Astrocyte of the cerebellum (primary cell): ENCODE measurements around the gene GRIN2A.

ENCODE experiments used
- DNase-seq: peaks from one replicate; pipeline ENCODE4 v3.0.0-alpha.2; 2011; ENCODE audit warnings: low read depth
- H3K4me3 ChIP-seq: 2 replicates; pipeline ENCODE4 v1.5.1; 2011; ENCODE audit warnings: mild to moderate bottlenecking, low read depth, low read length, moderate library complexity
- CTCF ChIP-seq: IDR thresholded peaks from 2 replicates; pipeline ENCODE4 v1.5.1; 2012; ENCODE audit warnings: low read length, low read depth, moderate library complexity, mild to moderate bottlenecking; ENCODE audit errors: missing control alignments
- in situ Hi-C: cut with HindIII; loops from 2 replicates; pipeline ENCODE4 v1.10.0; 2017; ENCODE audit warnings: low sequenced_read_pairs

Gene GRIN2A

GRCh38 chr16:9860876-9861275 lies 321.4 kb downstream of the GRIN2A start:
- no peak for TF ChIP-seq CTCF
- no peak for DNase-seq
- no peak overlapping the region for H3K4me3 ChIP-seq
- in situ Hi-C loops = no loop called here

DNA sequence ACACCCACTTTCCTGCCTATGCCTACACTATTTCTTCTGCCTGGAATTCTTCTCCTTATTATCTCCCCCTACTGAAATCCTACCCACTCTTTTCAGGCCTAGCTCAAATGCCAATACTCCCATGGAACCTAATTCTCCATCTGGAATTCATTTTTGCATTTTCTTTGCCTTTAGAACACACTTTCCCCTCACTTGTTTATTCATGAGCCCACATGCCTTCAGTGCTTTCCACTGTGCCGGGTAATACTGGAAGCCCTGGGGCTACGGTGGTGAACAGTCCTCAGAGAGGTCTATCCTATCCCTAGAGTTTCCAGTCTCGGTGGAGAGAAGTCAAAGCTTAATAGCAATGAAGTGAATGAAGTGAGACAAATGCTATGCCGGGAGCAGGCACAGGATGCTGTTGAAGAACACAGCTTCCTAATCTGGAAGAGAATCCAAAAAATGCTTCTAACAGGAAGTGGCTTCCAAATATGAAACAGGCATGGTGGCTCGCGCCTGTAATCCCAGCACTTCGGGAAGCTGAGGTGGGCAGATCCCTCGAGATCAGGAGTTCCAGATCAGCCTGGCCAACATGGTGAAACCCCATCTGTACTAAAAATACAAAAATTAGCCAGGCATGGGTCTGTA lies 322.4 kb downstream of the GRIN2A start:
- H3K4me3 ChIP-seq = no peak overlapping the region
- in situ Hi-C loops = no loop called here
- DNase-seq = no peak
- TF ChIP-seq CTCF = no peak

DNA sequence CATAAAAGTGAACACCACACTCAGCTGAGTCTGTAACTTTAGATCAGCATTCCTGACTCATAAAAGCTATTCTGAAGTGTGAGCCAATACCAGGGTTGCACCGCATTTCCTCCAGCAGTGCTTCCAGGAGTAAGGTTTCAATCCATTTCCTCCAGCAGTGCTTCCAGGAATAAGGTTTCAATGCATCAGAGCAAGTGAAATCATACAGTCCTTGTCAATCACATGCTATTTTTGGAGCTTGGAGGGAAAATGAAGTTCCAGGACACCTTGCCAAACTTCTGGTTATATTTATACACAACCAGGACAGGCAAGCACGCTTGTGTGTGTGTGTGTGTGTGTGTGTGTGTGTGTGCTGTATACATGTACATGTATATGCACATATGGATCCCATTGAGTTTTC lies 327.6 kb downstream of the GRIN2A start:
- no peak for TF ChIP-seq CTCF
- DNase-seq = peak; percentile 63
- in situ Hi-C loops = no loop called here
- no peak overlapping the region for H3K4me3 ChIP-seq

GRCh38 chr16:9852003-9852402 lies 330.2 kb downstream of the GRIN2A start:
- no peak for DNase-seq
- in situ Hi-C loops = no loop called here

DNA sequence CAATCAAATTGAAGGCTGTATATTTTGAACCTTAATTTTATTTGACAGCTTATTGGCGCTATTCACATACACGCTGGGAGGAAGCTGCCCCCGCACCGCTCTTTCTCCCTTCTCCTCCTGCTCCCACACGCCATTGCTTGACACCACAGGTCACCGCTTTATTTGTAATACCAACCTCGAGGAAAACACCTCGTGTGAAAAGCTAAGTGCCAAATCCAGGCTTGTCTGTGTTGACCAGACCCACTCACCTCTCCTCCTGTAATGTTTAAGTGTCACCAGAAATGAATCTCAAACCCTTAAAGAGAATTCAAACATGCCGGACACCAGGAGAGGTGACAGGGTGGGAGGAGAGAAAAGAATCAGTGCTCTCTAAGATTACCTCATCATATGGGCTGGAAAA lies 331.4 kb downstream of the GRIN2A start:
- in situ Hi-C loops = no loop called here
- DNase-seq = no peak
- no peak for TF ChIP-seq CTCF
- H3K4me3 ChIP-seq = no peak overlapping the region

More at GRCh38 chr16:9852003-9852402, 330.2 kb downstream of the GRIN2A start:
- H3K4me3 ChIP-seq = no peak overlapping the region
- no peak for TF ChIP-seq CTCF

DNA sequence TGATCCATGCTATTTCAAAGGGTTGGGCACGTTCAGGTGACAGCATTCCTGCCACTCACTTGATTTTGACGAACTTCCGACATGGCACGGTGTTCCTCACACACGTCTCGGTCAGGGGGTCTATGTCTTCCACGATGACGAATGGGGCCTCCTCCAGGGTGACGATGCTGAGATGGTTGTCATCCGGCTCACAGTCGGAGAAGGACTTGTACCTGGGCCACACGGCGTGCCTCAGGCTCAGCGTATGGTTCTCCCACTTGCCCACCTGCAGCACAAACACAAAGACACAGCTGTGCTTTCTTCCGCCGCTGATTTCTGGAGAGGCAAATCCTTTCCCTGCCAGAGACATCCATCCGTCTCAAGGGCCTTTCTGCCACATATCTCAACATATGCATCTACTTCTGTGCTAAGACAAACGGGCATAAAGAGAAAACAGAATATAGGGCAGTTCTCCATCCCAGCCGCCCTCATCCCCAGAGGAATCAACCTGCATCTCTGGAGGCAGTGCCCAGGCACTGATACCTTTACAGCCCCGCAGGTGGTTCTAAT lies 332.5 kb downstream of the GRIN2A start:
- TF ChIP-seq CTCF = no peak
- in situ Hi-C loops = no loop called here
- DNase-seq = no peak
- H3K4me3 ChIP-seq = no peak overlapping the region
